ENCODE measurements around the gene ABI3.

The ABI3 gene

DNA sequence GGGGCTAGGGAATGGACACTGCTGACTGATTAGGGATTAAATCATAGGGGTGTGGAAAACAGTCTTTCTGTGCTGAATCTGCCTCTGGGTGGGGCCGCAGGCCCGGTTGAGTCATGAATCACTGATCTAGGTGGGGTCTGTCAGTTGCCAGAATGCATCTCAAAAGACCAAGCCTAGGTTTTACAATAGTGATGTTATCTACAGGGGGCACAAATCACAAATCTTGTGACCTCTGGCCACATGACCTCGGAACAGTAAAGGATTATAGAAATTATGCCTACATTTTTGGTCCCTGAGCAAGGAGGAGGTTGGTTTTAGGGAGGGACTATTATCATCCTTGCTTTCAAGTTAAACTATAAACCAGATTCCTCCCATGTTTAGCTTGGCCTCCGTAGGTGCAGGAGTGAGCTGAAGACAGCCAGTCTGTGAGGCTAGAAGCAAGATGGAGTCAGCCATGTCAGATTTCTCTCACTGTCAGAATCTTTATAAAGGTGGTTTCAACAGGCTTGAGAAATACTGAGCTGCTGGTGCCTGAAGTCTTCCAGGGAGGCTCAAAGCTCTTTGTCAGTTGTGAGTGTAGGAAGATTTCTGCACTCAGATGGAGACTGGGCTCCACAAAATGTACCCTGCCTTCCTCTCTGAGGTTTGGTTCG lies 13.0 kb upstream of the ABI3 start:
- no peak for DNase-seq (ENCODE audit: low read depth in 2 of 2)

GRCh38 chr17:49198211-49198610 lies 12.3 kb upstream of the ABI3 start:
- DNase-seq (ENCODE audit: low read depth in 2 of 2), result no peak

- no peak for DNase-seq (ENCODE audit: low read depth in 2 of 2)
These were observed 10.0 kb upstream of the ABI3 start for GRCh38 chr17:49200423-49201083.

- DNase-seq (ENCODE audit: low read depth in 2 of 2), result no peak
These were observed 9.0 kb upstream of the ABI3 start for GRCh38 chr17:49201481-49201927.

DNA sequence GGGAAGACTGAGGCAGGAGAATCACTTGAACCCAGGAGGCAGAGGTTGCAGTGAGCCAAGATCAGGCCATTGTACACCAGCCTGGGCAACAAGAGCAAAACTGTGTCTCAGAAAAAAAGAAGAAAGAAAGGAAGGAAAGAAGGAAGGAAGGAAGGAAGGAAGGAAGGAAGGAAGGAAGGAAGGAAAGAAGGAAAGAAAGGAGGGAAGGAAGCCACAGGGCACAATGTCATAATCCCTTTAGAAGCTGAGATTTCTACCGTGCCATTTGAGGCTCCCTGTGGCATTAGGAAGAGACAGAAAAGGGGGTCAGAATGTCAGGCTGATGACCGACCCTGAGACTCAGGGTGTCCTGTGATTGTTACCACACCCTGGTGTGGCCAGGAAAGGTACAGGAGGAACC lies 6.7 kb upstream of the ABI3 start:
- no peak for DNase-seq (ENCODE audit: low read depth in 2 of 2)

DNA sequence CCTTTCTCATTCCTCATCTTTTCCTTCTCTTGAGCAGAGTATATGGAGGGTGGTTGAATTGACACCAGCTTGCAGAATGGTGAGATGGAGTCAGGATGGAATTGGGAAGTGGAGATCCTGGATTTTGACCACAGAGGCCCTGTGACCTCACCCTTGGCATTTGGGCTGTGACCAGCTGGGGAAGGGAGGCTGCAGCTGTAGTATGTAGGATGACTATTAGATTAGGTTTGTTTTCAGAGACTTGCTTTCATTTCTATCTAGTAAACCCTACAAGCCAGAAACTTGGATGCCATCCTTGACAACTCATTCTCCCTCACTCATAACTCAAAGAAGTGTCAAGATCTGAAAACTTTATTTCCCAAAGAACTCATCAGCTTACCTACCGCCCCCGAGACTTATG lies 6.0 kb upstream of the ABI3 start:
- no peak for DNase-seq (ENCODE audit: low read depth in 2 of 2)

DNA sequence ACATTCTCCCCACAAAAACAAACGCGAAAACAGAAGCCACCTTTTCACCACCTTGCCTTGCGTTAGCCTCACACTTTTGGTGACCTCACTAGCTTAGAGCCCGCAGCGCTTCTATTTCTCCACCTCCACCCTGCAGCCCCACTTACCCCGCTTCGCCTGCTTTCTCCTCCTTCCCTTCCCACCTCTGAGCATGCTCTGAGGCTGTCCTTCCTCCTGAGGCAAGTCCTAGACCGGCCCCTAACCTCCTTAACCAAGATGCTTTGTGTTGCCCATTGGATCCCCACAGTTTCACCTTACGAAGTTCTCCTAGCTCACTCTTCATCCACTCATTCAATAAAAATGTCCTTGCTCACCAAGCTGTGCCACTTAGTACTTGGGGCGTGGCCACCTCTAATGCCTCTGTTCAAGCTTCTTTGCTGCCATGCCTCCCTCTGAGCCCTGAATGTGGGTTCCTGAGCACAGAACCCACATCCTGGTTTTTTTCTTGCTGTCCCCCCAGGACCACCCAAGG lies 1.4 kb upstream of the ABI3 start:
- DNase-seq (ENCODE audit: low read depth in 2 of 2), result no peak

- no peak for DNase-seq (ENCODE audit: low read depth in 2 of 2)
These were observed 2.9 kb downstream of the ABI3 start for GRCh38 chr17:49213399-49213798.

DNA sequence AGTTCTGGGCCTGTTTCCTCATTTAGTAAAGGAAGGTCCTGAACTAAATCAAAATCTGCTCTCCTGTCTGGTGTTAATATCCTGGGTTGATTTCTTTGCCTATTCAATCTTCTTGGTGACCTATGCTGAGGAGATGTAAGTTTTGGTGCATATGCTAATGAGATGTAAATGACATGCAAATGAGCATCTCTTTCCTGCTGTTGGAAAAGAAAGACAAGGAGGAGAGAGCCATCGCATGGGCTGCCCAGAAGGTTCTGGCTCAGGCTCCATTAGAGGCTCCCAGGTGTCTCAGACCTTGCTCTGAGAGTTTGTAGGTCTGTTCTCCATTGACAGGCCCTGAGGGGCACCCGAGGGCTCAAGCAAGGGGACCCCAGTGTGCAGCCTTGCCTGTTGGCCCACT lies 3.3 kb downstream of the ABI3 start:
- DNase-seq (ENCODE audit: low read depth in 2 of 2), result no peak

DNA sequence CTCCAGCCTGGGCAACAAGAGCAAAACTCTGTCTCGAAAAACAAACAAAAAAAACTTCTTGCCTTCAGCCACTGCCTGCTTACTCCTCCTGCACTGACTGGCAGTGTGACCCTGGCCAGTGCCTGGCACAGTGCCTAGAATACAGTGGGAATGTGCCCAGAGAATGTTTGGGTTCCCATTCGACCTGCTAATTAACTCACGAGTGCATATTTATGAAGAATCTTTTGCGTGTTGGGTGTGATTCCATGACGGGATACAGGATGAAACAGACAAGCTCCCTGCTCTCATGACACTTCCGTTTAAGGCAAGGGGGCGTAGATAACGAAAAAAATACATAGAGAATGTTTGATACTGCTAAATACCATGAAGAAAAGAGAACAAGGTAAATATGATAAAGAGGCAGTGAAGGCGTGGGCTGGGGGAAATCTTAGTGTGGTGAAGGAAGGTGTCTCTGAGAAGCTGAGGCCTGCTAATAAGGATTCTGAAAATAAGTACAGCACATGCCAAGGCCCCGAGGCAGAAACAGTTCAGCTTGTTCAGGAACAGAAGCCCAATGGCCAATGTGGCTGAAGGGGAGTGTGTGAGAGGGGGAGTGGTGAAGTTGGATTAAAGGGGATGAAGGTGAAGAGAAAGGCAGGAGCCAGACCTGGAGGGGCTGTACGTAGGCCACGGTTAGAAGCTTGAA lies 4.3 kb downstream of the ABI3 start:
- no peak for DNase-seq (ENCODE audit: low read depth in 2 of 2)

- no peak for DNase-seq (ENCODE audit: low read depth in 2 of 2)
These were observed 6.0 kb downstream of the ABI3 start for GRCh38 chr17:49216482-49216881.

- DNase-seq (ENCODE audit: low read depth in 2 of 2), result no peak
These were observed 6.6 kb downstream of the ABI3 start for GRCh38 chr17:49216953-49217650.

DNA sequence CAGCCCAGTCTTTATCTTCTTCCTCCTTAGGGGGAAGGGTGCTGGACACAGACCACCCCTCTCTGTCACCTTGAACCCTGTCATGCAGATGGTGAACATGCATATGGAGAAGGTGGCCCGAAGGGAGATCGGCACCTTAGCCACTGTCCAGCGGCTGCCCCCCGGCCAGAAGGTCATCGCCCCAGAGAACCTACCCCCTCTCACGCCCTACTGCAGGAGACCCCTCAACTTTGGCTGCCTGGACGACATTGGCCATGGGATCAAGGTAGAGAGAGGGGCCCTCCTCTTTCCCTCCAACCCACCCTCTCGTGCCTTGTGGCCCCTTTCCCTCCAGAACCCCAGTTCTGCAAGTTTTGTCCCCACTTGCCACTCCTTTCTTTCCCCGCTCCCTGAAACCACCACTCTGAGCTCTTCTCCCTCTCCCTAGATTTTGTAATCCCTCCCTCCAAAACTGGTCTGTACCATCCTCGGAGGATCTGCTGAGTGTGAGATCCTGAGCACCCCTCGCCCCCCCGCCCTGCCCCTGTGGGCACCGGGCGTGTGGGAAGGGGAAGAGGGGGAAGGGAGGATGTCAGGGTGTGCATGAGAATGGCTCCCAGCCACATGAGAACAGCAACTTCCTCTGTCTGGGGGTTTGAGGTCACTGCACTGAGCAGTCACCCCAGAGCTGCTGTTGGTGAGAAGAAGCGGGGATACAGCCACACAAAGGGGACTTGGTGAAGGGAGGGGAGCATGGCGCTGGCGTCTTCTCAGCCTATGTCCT lies 7.3 kb downstream of the ABI3 start:
- DNase-seq (ENCODE audit: low read depth in 2 of 2), result peak in 1 of 2 donors; percentile 31

GRCh38 chr17:49218941-49219913 lies 8.7 kb downstream of the ABI3 start:
- DNase-seq (ENCODE audit: low read depth in 2 of 2), result no peak

GRCh38 chr17:49219987-49220386 lies 9.5 kb downstream of the ABI3 start:
- DNase-seq (ENCODE audit: low read depth in 2 of 2), result no peak

- no peak for DNase-seq (ENCODE audit: low read depth in 2 of 2)
These were observed 12.6 kb downstream of the ABI3 start for GRCh38 chr17:49223168-49223516.

GRCh38 chr17:49223517-49224197 lies 13.2 kb downstream of the ABI3 start:
- peak in 1 of 2 donors; percentile 68 for DNase-seq (ENCODE audit: low read depth in 2 of 2)

DNA sequence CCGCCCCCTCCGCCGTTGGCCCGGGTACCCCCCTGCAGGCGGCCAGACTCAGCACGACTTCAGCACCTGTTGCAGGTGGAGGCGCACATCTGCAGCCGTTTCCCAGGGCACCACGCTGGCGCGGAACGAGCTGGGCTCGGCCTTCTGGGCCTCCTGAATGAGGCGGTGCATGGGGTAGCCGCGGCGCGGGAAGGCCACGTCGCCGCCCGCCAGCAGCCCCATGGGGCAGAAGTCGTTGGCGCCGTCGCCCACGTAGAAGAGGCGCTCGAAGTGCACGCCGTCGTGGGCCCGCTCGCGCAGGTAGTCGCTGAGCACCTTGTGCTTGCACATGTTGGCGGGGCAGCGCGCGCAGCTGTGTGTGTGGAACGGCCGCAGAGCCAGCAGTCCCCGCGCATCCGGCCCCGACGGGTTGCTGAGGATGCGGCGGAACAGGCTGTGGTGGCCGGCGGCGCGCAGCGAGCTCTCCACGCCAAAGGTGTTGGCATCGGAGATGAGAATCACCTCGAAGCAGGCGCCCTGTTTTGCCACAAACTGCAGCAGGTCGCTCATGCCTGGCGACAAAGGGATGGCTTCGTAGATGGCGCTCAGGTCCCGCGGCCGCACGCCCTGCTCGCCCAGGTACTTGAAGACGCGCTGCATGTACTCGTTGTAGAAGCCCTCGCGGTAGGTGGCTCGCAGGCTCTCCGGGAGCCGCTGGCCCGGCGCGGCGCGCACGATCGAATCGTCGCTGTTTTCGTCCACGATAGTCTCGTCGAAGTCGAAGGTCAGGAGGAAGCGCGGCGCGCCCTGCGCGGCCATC lies 13.9 kb downstream of the ABI3 start:
- no peak for DNase-seq (ENCODE audit: low read depth in 2 of 2)

- no peak for DNase-seq (ENCODE audit: low read depth in 2 of 2)
These were observed 14.5 kb downstream of the ABI3 start for GRCh38 chr17:49224997-49225337.
